GM19463 (cell line): ENCODE measurements around the gene CLECL1.
"Not testable (repeated sequence)": the region's sequence is repeated elsewhere in the genome, so short reads cannot be mapped to it uniquely, and the experiment has no call there.

Experiments
- ATAC-seq: cut with Tn5 transposase; IDR thresholded peaks from one replicate; pipeline ENCODE4 v1.9.1; 2021; ENCODE audit warnings: mild to moderate bottlenecking, moderate library complexity; ENCODE audit not compliant: unreplicated experiment

Gene CLECL1

DNA sequence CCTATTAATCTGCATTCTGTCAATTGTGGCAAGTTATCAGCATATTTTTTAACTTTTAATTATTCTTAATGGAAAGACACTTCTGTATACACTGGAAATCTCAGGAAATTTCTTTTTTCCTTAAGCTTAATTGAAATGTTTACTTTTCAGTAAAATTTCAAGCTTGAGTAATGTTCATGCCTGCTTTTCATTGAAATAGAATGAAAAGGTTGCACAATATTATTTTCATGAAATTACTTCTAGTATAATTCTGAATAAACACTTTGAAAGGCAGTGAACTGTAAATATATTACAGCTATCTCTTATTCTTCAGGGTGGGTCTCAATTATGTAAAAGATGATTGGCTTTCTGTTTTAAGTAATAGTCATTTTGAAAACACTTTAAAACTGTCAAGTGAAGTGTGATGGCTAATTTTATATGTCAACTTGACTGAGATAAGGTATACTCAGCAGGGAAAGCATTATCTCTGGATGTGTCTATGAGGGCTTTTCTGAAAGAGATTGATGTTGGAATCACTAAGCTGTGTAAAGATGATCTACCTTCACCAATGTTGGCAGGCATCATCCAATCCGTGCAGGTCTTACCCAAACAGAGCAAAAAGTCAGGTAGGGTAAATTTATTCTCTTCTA is 33.5 kb downstream of the CLECL1 start:
- ATAC-seq = no peak

GRCh38 chr12:9698681-9699080 is 34.2 kb downstream of the CLECL1 start:
- ATAC-seq = no peak

- no peak for ATAC-seq
These were observed 35.3 kb downstream of the CLECL1 start for GRCh38 chr12:9697619-9698018.

DNA sequence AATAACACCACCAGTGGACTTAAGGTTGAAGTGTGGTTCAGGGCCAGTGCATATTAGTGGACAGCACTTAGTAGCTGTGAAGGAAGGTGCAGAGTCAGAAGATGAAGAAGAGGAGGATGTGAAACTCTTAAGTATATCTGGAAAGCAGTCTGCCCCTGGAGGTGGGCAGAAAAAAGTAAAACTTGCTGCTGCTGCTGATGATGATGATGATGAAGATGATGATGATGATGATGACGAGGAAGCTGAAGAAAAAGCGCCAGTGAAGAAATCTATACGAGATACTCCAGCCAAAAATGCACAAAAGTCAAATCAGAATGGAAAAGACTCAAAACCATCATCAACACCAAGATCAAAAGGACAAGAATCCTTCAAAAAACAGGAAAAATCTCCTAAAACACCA is 37.2 kb downstream of the CLECL1 start:
- ATAC-seq = not testable (repeated sequence)

GRCh38 chr12:9695150-9695549 is 37.7 kb downstream of the CLECL1 start:
- not testable (repeated sequence) for ATAC-seq

DNA sequence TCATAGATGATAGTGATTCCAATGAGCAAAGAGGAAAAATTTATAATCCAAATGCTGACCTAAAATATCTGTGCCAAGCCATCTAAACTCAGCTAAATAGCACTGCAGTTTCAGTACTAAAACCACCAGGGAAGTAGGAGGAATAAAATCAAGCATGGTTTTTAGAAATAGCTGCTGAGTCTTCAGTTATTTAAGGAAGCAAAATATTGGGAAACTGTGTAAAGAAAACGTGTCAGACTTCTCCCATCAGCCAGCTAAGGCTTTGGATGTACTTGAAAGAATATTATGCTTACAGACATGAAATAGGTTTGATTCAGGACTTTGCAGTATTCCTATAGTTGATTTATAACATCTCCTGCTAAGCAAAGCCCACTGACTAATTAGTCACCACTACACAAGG is 38.7 kb downstream of the CLECL1 start:
- ATAC-seq = no peak

- no peak for ATAC-seq
These were observed 40.0 kb downstream of the CLECL1 start for GRCh38 chr12:9692909-9693308.

GRCh38 chr12:9687228-9687627 is 45.7 kb downstream of the CLECL1 start:
- ATAC-seq = no peak

DNA sequence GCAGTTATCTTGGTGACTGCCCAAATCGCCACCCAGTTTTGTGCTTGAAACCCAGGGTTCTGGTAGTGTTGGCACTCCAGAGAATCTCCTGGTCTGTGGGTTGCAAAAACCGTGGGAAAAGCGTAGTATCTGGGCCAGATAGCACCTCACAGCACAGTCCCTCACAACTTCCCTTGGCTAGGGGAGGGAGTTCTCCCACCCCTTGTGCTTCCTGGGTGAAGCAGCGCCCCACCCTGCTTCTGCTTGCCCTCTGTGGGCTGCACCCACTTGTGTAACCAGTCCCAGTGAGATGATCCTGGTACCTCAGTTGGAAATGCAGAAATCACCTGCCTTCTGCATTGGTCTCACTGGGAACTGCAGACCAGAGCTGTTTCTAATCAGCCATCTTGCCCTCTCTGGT is 47.0 kb downstream of the CLECL1 start:
- ATAC-seq = no peak

- ATAC-seq = not testable (repeated sequence)
These were observed 47.5 kb downstream of the CLECL1 start for GRCh38 chr12:9685366-9685765.

GRCh38 chr12:9682949-9683348 is 49.9 kb downstream of the CLECL1 start:
- ATAC-seq = not testable (repeated sequence)

GRCh38 chr12:9682508-9682907 is 50.4 kb downstream of the CLECL1 start:
- not testable (repeated sequence) for ATAC-seq

DNA sequence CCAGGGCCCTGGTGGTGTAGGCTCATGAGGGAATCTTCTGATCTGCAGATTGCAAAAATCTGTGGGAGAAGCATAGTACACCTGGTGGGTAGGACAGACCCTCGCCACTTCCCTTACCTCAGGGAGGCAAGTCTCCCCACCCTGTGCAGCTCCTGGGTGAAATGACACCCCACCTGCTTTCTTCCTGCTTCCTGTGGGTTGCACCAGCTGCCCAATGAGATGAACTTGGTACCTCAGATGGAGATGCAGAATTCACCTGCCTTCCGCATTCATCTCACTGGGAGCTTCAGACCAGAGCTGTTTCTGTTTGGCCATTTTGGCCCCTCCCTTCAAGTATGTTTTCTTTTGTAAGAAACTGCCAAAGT is 58.7 kb downstream of the CLECL1 start:
- ATAC-seq = peak; percentile 17

GRCh38 chr12:9673404-9674225 is 59.3 kb downstream of the CLECL1 start:
- ATAC-seq = peak; percentile 36
